Measurements from ENCODE around the gene EEFSEC.

DNA sequence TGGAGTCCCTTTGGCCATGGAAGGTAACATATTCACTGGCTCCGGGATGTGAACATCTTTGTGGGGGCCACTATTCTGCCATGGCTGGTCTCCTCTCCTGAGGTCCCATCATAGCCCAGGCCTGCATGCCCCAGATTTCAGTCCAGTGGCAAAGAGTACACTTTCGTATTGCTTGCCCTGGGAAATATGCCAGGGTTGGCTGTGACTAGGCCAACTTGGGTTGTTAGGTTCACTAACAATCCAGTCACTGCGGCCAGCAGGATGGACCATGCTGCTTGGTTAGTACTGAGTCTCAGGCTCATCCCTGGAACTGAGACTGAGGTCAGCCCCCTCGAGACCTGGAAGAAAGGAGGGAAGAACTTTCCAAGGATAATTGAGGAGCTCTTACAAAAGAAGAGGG is 9.8 kb upstream of the EEFSEC start:
- TF ChIP-seq POLR2A (IDR thresholded peaks at IDR 0.05): no peak
- no peak for TF ChIP-seq CTCF (IDR thresholded peaks at IDR 0.05)
- no peak for TF ChIP-seq EP300 (IDR thresholded peaks at IDR 0.05)
